Skin epidermis (tissue), 12 donors: ENCODE results near the gene S100A14.
A peak's percentile ranks its signal among the peaks of the same experiment; 100 is the strongest.

ENCODE experiments used
- H3K27ac ChIP-seq, 21 experiments: fragments of 200-600 bp; sonication (generic) in 11 of 21; one replicate each; pipeline ENCODE4 v1.5.0; 2020; ENCODE audit warnings: mild to moderate bottlenecking in 3 of 21, inconsistent platforms in 2 of 21, moderate library complexity in 2 of 21
- H3K4me3 ChIP-seq, 7 experiments: fragments of 200-600 bp; sonication (generic) in 2 of 7; one replicate each; pipeline ENCODE4 v1.5.0; 2020; ENCODE audit warnings: inconsistent platforms in 2 of 7, mild to moderate bottlenecking in 2 of 7, moderate library complexity in 1 of 7

Gene S100A14

GRCh38 chr1:153624965-153625611 lies 9.0 kb upstream of the S100A14 start:
- Histone ChIP-seq H3K4me3 (no peak overlapping the region), H3K27ac (peak overlapping the region in 1 of 21 experiments; percentile 15)

- Histone ChIP-seq H3K27ac (peak overlapping the region in 1 of 21 experiments; percentile 26), H3K4me3 (no peak overlapping the region)
Observed at GRCh38 chr1:153623101-153623500, 7.0 kb upstream of the S100A14 start.

- Histone ChIP-seq H3K4me3 (no peak overlapping the region), H3K27ac (no peak overlapping the region)
Observed at GRCh38 chr1:153619171-153619570, 3.0 kb upstream of the S100A14 start.

- Histone ChIP-seq H3K4me3 (no peak overlapping the region), H3K27ac (peak overlapping the region in 16 of 21 experiments; percentile 73 to 97 (median 84))
Observed at GRCh38 chr1:153617663-153618062, 1.5 kb upstream of the S100A14 start.

GRCh38 chr1:153616917-153617311 lies 789 bp upstream of the S100A14 start:
- H3K27ac ChIP-seq = peak overlapping the region in 19 of 21 experiments; percentile 58 to 97 (median 83)
- H3K4me3 ChIP-seq = no peak overlapping the region

- Histone ChIP-seq H3K4me3 (peak overlapping the region; percentile 20 to 53 (median 36)), H3K27ac (peak overlapping the region; percentile 56 to 97 (median 83))
Observed at GRCh38 chr1:153615406-153615805, 719 bp downstream of the S100A14 start.

- H3K27ac ChIP-seq = peak overlapping the region in 18 of 21 experiments; percentile 24 to 97 (median 84)
- H3K4me3 ChIP-seq = peak overlapping the region; percentile 20 to 53 (median 36)
Observed at GRCh38 chr1:153614906-153615305, 1.2 kb downstream of the S100A14 start.

- Histone ChIP-seq H3K4me3 (peak overlapping the region; percentile 20 to 53 (median 36)), H3K27ac (peak overlapping the region in 16 of 21 experiments; percentile 24 to 97 (median 92))
Observed at GRCh38 chr1:153614189-153614900, 1.8 kb downstream of the S100A14 start.

GRCh38 chr1:153613406-153613805 lies 2.7 kb downstream of the S100A14 start:
- Histone ChIP-seq H3K4me3 (peak overlapping the region in 3 of 7 experiments; percentile 52 to 73 (median 59)), H3K27ac (peak overlapping the region in 20 of 21 experiments; percentile 78 to 98 (median 94))

- Histone ChIP-seq H3K4me3 (peak within 1 kb of the TSS; percentile 42 to 73 (median 50)), H3K27ac (peak within 1 kb of the TSS; percentile 66 to 98 (median 93))
Observed at GRCh38 chr1:153612755-153613331, 3.3 kb downstream of the S100A14 start, which contains the start of gene S100A16. Gene S100A16, minus strand, starts transcription at chr1:153613137. Its CDS starts 4,986 bp downstream, at chr1:153608151.

GRCh38 chr1:153612111-153612754 lies 3.9 kb downstream of the S100A14 start:
- peak overlapping the region; percentile 42 to 73 (median 50) for H3K4me3 ChIP-seq
- H3K27ac ChIP-seq = peak overlapping the region; percentile 66 to 98 (median 93)

GRCh38 chr1:153611356-153611755 lies 4.8 kb downstream of the S100A14 start:
- peak overlapping the region in 18 of 21 experiments; percentile 87 to 98 (median 94) for H3K27ac ChIP-seq
- peak overlapping the region; percentile 42 to 73 (median 50) for H3K4me3 ChIP-seq

GRCh38 chr1:153610811-153611301 lies 5.3 kb downstream of the S100A14 start:
- Histone ChIP-seq H3K4me3 (peak overlapping the region; percentile 14 to 73 (median 50)), H3K27ac (peak overlapping the region in 20 of 21 experiments; percentile 49 to 98 (median 92))

GRCh38 chr1:153610334-153610733 lies 5.8 kb downstream of the S100A14 start:
- peak overlapping the region; percentile 14 to 73 (median 50) for H3K4me3 ChIP-seq

GRCh38 chr1:153609585-153609907 lies 6.6 kb downstream of the S100A14 start:
- peak overlapping the region in 4 of 7 experiments; percentile 25 to 73 (median 39) for H3K4me3 ChIP-seq
- peak overlapping the region in 20 of 21 experiments; percentile 49 to 98 (median 90) for H3K27ac ChIP-seq

More at GRCh38 chr1:153610334-153610733, 5.8 kb downstream of the S100A14 start:
- peak overlapping the region in 20 of 21 experiments; percentile 49 to 98 (median 90) for H3K27ac ChIP-seq

GRCh38 chr1:153608742-153609584 lies 7.2 kb downstream of the S100A14 start:
- Histone ChIP-seq H3K27ac (peak overlapping the region; percentile 34 to 98 (median 90)), H3K4me3 (peak overlapping the region; percentile 20 to 73 (median 32))

GRCh38 chr1:153608089-153608682 lies 7.9 kb downstream of the S100A14 start:
- peak overlapping the region; percentile 20 to 73 (median 32) for H3K4me3 ChIP-seq

GRCh38 chr1:153607381-153607780 lies 8.7 kb downstream of the S100A14 start:
- Histone ChIP-seq H3K4me3 (peak overlapping the region in 1 of 7 experiments; percentile 73), H3K27ac (peak overlapping the region in 14 of 21 experiments; percentile 38 to 98 (median 92))

More at GRCh38 chr1:153608089-153608682, 7.9 kb downstream of the S100A14 start:
- H3K27ac ChIP-seq = peak overlapping the region; percentile 34 to 98 (median 90)
